ENCODE data around the gene XDH. TPM values are rescaled to one million over a fixed set of nuclear protein-coding genes. Genes with fewer than 3 reads are reported as not detected.

The XDH gene
- total and polyA plus RNA-seq, 8 donors = 0.05 to 2.1 (median 0.25) TPM

DNA sequence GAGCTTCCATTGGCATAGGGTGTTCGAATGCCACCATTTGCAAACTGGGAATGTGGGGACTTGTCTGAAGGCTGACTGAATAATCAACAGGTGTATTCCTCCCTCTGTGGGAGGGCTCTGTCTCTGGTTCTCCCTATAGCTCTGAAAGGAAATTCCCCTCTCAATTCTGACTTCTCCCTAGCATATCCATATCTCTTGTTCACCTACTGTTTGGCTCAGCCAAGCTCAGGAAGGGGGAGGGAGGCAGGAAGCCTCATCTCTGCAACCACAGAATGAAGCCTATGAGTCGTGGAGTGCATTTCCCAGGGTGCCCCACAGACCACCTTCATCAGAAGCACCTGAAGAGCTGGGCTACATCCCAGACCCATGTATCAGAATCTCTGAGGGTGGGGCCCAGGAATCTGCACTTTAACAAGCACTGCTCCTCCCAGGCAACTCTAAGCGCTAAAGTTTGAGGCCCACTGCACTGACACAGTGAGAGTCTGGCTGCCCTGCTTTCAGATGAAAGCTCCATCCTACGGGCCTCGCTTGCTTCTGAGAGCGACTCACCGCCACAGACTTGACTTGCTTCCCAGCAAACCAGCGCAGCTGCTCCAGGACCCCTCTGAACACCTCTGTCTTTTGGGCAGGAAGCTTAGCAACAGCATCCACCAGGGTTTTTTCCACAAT is 32.0 kb downstream of the XDH start:
- no peaks in the 10 kb centered on the region for H3K27me3 ChIP-seq
- no peak overlapping the region for H3K27ac ChIP-seq
- intact Hi-C loops (cut with DNase I) = no loop called here
- H3K4me1 ChIP-seq = peaks cover 0 to 4% of the 10 kb centered on the region in 2 donors
- TF ChIP-seq, protein P1, sequence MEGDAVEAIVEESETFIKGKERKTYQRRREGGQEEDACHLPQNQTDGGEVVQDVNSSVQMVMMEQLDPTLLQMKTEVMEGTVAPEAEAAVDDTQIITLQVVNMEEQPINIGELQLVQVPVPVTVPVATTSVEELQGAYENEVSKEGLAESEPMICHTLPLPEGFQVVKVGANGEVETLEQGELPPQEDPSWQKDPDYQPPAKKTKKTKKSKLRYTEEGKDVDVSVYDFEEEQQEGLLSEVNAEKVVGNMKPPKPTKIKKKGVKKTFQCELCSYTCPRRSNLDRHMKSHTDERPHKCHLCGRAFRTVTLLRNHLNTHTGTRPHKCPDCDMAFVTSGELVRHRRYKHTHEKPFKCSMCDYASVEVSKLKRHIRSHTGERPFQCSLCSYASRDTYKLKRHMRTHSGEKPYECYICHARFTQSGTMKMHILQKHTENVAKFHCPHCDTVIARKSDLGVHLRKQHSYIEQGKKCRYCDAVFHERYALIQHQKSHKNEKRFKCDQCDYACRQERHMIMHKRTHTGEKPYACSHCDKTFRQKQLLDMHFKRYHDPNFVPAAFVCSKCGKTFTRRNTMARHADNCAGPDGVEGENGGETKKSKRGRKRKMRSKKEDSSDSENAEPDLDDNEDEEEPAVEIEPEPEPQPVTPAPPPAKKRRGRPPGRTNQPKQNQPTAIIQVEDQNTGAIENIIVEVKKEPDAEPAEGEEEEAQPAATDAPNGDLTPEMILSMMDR (IDR thresholded peaks at IDR 0.05) = no peak
- H3K9me3 ChIP-seq = no peaks in the 10 kb centered on the region
- no peak for ATAC-seq
- no peak overlapping the region for H3K4me3 ChIP-seq
- no peak for DNase-seq
- H3K36me3 ChIP-seq = no peaks in the 10 kb centered on the region

DNA sequence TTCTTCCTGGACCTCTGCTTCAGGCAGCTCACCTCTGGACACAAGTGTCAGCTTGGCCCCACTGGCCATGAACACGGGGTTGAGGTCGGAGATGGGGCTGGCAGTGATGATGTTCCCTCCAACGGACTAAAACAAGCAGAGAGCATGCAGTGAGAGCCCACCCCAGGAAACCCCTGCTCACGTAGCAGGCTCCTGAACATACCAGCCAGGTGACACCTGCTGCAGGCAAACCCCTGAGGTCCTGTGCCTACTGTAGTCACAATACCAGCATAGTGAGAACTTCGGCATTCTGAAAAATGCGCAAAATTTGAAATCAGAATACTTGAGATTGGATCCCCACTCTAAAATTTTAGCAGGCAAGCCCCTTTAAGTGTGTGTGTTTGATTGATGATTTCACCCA is 32.9 kb downstream of the XDH start:
- no peak overlapping the region for H3K27ac ChIP-seq
- intact Hi-C loops (cut with DNase I) = no loop called here
- H3K36me3 ChIP-seq = no peaks in the 10 kb centered on the region
- no peaks in the 10 kb centered on the region for H3K27me3 ChIP-seq
- no peak overlapping the region for H3K4me3 ChIP-seq
- ATAC-seq (no peak), DNase-seq (no peak)
- H3K9me3 ChIP-seq = no peaks in the 10 kb centered on the region
- H3K4me1 ChIP-seq = peaks cover 0 to 4% of the 10 kb centered on the region in 2 donors
- TF ChIP-seq, protein P1 (IDR thresholded peaks at IDR 0.05) = no peak

DNA sequence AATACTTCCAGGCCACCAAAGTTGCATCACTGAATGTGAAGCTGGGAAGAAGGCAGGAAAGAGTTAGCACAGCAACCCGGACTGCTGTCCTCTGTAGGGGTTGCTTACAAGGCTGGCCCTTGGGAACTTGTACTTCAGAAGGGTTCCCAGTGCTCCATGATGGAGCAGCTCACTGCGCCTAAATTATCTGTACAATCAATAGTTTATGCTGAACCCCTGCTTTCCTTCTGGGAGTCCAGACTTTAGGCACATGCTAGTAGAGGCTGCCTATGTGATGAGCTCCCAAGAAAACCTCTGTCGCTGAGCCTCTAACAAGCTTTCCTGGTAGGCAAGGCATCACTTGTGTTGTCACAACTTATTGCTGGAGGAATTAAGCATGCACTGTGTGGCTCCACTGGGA is 34.3 kb downstream of the XDH start:
- Histone ChIP-seq H3K27me3 (no peaks in the 10 kb centered on the region), H3K9me3 (no peaks in the 10 kb centered on the region), H3K4me1 (peaks cover 0 to 4% of the 10 kb centered on the region in 2 donors), H3K36me3 (no peaks in the 10 kb centered on the region), H3K27ac (no peak overlapping the region), H3K4me3 (no peak overlapping the region)
- TF ChIP-seq, protein P1 (IDR thresholded peaks at IDR 0.05) = no peak
- ATAC-seq (no peak), DNase-seq (no peak)
- intact Hi-C loops (cut with DNase I) = no loop called here

DNA sequence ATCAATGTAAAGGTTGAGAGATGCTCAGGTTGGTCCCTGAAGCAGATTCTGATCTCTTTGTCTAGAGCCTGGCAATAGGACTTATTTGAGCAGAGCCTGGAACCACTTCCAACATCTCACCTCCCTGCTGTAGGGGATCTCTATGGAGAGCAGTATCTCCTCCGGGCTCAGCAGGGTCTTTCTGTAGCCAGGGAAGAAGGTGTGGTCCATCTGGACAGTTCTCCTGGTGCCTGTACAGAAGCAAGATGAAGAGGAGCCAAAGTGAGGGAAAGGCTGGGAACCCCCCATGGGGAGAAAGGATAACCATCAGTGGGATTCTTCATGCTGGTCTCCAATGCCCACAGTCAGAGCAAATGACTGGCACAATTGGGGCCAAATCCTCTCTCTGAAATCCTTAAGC is 34.8 kb downstream of the XDH start:
- intact Hi-C loops (cut with DNase I) = no loop called here
- H3K4me3 ChIP-seq = no peak overlapping the region
- DNase-seq (no peak), ATAC-seq (no peak)
- TF ChIP-seq, protein P1 (IDR thresholded peaks at IDR 0.05) = no peak
- H3K27ac ChIP-seq = no peak overlapping the region
- peaks cover 0 to 4% of the 10 kb centered on the region in 2 donors for H3K4me1 ChIP-seq
- no peaks in the 10 kb centered on the region for H3K27me3 ChIP-seq
- H3K36me3 ChIP-seq = no peaks in the 10 kb centered on the region
- no peaks in the 10 kb centered on the region for H3K9me3 ChIP-seq

DNA sequence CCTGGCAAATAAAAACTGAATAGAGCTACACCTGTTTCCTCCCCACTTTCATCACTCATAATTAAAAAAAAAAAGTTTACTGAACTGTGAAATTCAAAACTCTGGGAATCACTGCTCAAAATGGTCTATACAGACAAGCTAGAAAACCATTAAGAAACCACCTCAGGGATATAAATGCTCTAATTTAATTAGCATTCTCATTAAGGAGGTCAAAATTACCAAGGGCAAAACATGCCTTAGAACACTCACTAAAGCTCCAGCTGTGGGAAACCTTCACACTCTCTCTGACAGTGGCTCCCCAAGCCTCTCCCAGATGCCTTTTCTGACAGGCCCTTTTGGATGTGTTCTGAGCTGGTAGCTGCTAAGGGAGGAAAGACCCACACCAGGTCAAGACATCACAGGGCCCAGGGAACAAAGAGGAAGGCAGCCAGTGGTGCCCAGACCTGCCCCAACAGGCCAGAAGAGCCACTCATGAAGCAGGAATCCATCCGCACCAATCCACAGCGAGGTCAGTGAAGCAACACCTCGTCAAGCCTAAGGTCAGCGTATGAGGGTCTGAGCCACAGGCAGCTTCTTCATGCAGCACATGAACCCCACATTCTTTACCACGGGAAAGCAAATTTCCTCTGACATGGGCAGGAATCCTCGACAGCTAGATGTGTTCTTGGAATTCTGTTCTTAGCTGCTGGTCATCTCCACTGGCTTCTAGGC is 35.6 kb downstream of the XDH start:
- H3K27ac ChIP-seq = no peak overlapping the region
- intact Hi-C loops (cut with DNase I) = no loop called here
- no peak for DNase-seq
- no peaks in the 10 kb centered on the region for H3K4me1 ChIP-seq
- no peaks in the 10 kb centered on the region for H3K9me3 ChIP-seq
- H3K36me3 ChIP-seq = no peaks in the 10 kb centered on the region
- H3K4me3 ChIP-seq = no peak overlapping the region
- ATAC-seq = no peak
- H3K27me3 ChIP-seq = no peaks in the 10 kb centered on the region
- TF ChIP-seq, protein P1 (IDR thresholded peaks at IDR 0.05) = no peak

Data from left lung (tissue), 10 donors.